K562 (cell line): ENCODE results near the gene HK1. TPM values are rescaled to one million over a fixed set of nuclear protein-coding genes. Genes with fewer than 3 reads are reported as not detected.

ENCODE experiments used
- ATAC-seq: fragments of 200-7000 bp; cut with Tn5 transposase; 3 replicates; pipeline ENCODE4 v1.9.1; 2020; ENCODE audit warnings: moderate library complexity
- BruUV-seq: library from RNA; stranded (reverse); fragments of 400-500 nt; replicated peaks from 2 replicates; lab custom pipeline; 2021; lab: Mats Ljungman, UMichigan
- CTCF ChIA-PET: fragments of 300-600 bp; formaldehyde crosslinking; extraction: SDS; loops from one replicate; lab custom pipeline; 2021; ENCODE audit warnings: low intra/inter-chr PET ratio; lab: Yijun Ruan, JAX
- POLR2A ChIA-PET: fragments of 300-600, 350-650 bp; sonication (Branson Sonifier 250); formaldehyde crosslinking; extraction: SDS; loops from one replicate; lab custom pipeline; 2021; ENCODE audit warnings: antibody characterized with exemption, inconsistent platforms; lab: Yijun Ruan, JAX
- DNase-seq, 4 experiments: peaks; one replicate each; pipeline versions ENCODE4 v3.0.0 to v3.0.0-alpha.2; 2011 to 2018; ENCODE audit warnings: low spot score in 3 of 4, mixed read lengths in 3 of 4; ENCODE audit errors: extremely low read depth in 1 of 4
- FAIRE-seq: peaks from 2 replicates; lab custom pipeline; 2011; peaks lifted over from hg19 to GRCh38; lab: Jason Lieb, UNC
- H2AFZ ChIP-seq: 2 replicates; pipeline ENCODE4 v1.6.0; 2011; ENCODE audit warnings: low read depth, low read length, control low read depth, inconsistent platforms
- H3K27ac ChIP-seq: fragments of 200-600 bp; 3 replicates; pipeline ENCODE4 v1.8.0; 2011; ENCODE audit warnings: low read depth, mild to moderate bottlenecking, control low read depth, inconsistent platforms, low read length, moderate library complexity, mixed read lengths; ENCODE audit errors: extremely low read depth
- H3K27me3 ChIP-seq, 2 experiments: fragments of 300-600 bp in 1 of 2; 2 replicates in 1 of 2; 3 replicates in 1 of 2; pipeline versions ENCODE4 v1.6.0 to v1.8.0; 2011; ENCODE audit warnings: inconsistent platforms in 2 of 2, low read length in 2 of 2, mild to moderate bottlenecking in 1 of 2, mixed read lengths in 1 of 2, moderate library complexity in 1 of 2; ENCODE audit not compliant: control insufficient read depth in 2 of 2, insufficient read depth in 2 of 2
- H3K36me3 ChIP-seq: fragments of 300-600 bp; 3 replicates; pipeline ENCODE4 v1.8.0; 2011; ENCODE audit warnings: mild to moderate bottlenecking, low read length, inconsistent platforms; ENCODE audit not compliant: control insufficient read depth, insufficient read depth
- H3K4me1 ChIP-seq, 2 experiments: fragments of 200-600 bp in 1 of 2; replicated peaks in 1 of 2; 2 replicates in 1 of 2; 3 replicates in 1 of 2; pipeline versions ENCODE4 v1.5.1 to v1.8.0; 2011; ENCODE audit warnings: inconsistent platforms in 2 of 2, low read length in 2 of 2, mild to moderate bottlenecking in 1 of 2, mixed read lengths in 1 of 2, moderate library complexity in 1 of 2; ENCODE audit not compliant: control insufficient read depth in 2 of 2, insufficient read depth in 2 of 2
- H3K4me2 ChIP-seq: 2 replicates; pipeline ENCODE4 v1.6.1; 2011; ENCODE audit warnings: low read length, control low read depth, inconsistent platforms, mixed read lengths; ENCODE audit not compliant: insufficient read depth
- H3K4me3 ChIP-seq: fragments of 200-600 bp; sonication (generic), shearing (Covaris generic); 2 replicates; pipeline ENCODE4 v1.5.1; 2016; ENCODE audit warnings: control low read depth, inconsistent platforms
- H3K79me2 ChIP-seq: fragments of 200-600 bp; 3 replicates; pipeline ENCODE4 v1.8.0; 2011; ENCODE audit warnings: low read length, inconsistent platforms; ENCODE audit not compliant: control insufficient read depth, insufficient read depth
- H3K9ac ChIP-seq, 2 experiments: 2 replicates each; pipeline versions ENCODE4 v1.6.0 to v1.6.1; 2011; ENCODE audit warnings: low read depth in 2 of 2, low read length in 2 of 2, control low read depth in 1 of 2, inconsistent platforms in 1 of 2, mild to moderate bottlenecking in 1 of 2, mixed read lengths in 1 of 2; ENCODE audit not compliant: insufficient read depth in 1 of 2
- H3K9me1 ChIP-seq: one replicate; pipeline ENCODE4 v1.6.0; 2011; ENCODE audit warnings: inconsistent platforms, mild to moderate bottlenecking, low read length, moderate library complexity; ENCODE audit not compliant: control insufficient read depth, insufficient read depth
- H3K9me3 ChIP-seq: replicated peaks from 2 replicates; pipeline ENCODE4 v1.5.1; 2011; ENCODE audit warnings: low read depth, low read length, inconsistent platforms; ENCODE audit not compliant: control insufficient read depth, insufficient read depth
- H4K20me1 ChIP-seq: replicated peaks from 2 replicates; pipeline ENCODE4 v1.6.1; 2011; ENCODE audit warnings: low read length, inconsistent platforms, mixed read lengths; ENCODE audit not compliant: control insufficient read depth, insufficient read depth
- CREM ChIP-seq: IDR thresholded peaks from 2 replicates; pipeline ENCODE4 v1.6.1; 2014; ENCODE audit warnings: antibody characterized with exemption, low read depth
- EZH2 ChIP-seq: IDR thresholded peaks from 2 replicates; pipeline ENCODE4 v1.6.1; 2012; ENCODE audit warnings: low read depth, mild to moderate bottlenecking, inconsistent platforms, low read length, borderline replicate concordance
- MGA ChIP-seq: fragments of 450-650 bp; IDR thresholded peaks from 2 replicates; pipeline ENCODE4 v1.6.1; 2016; ENCODE audit warnings: mild to moderate bottlenecking, moderate library complexity
- NFE2 ChIP-seq: IDR thresholded peaks from 2 replicates; pipeline ENCODE4 v1.6.1; 2014; ENCODE audit warnings: antibody characterized with exemption, low read depth
- RCOR1 ChIP-seq, 2 experiments: IDR thresholded peaks; 2 replicates each; pipeline ENCODE4 v1.6.1; 2012; ENCODE audit warnings: low read depth in 2 of 2, low read length in 2 of 2, borderline replicate concordance in 1 of 2, improper control_type of control experiment in 1 of 2
- SMARCA5 ChIP-seq: fragments of 450-650 bp; IDR thresholded peaks from 2 replicates; pipeline ENCODE4 v1.6.1; 2016
- ZNF263 ChIP-seq: sonication (generic); formaldehyde crosslinking; IDR thresholded peaks from 2 replicates; pipeline ENCODE4 v1.8.0; 2022; ENCODE audit warnings: mild to moderate bottlenecking, missing genetic modification reagents, borderline replicate concordance
- WGBS: fragments of 100-300 bp; shearing (Covaris generic); methylation state at CpG from one replicate; pipeline ENCODE4 v1.1.6; 2016; ENCODE audit warnings: low coverage, mixed read lengths; ENCODE audit not compliant: insufficient coverage; ENCODE audit errors: missing lambda C conversion rate; 5-methylcytosine and 5-hydroxymethylcytosine counted together
- in situ Hi-C: fragments of 300-500 bp; cut with MboI; formaldehyde crosslinking; loops from 4 replicates; pipeline ENCODE4 v1.15.0; 2018; ENCODE audit warnings: inconsistent platforms, mixed read lengths
- intact Hi-C: fragments of 100-400 bp; cut with micrococcal nuclease; formaldehyde crosslinking; loops from 2 replicates; pipeline ENCODE4 v1.14.2; 2022
- polyA plus RNA-seq, 8 experiments: library from polyadenylated mRNA; depleted of rRNA in 4 of 8; stranded (reverse) in 5 of 8; unstranded in 3 of 8; fragments of >200 nt; fragmentation: Nextera tagmentation in 2 of 8; fragmentation: Illumina TruSeq in 1 of 8; extraction: Ambion mirVana in 2 of 8; extraction: Trizol in 1 of 8; gene quantifications; 2 replicates each; pipeline versions ENCODE4 v1.2.1 to v1.2.3, GENCODE V29; 2011 to 2014; ENCODE audit warnings: inconsistent platforms in 1 of 8, missing spikeins in 1 of 8
- total RNA-seq, 7 experiments: library from RNA; depleted of rRNA in 6 of 7; stranded (reverse); fragments of >200 nt in 6 of 7; fragmentation: Illumina TruSeq in 2 of 7; extraction: Trizol in 2 of 7; gene quantifications; 2 replicates each; pipeline versions ENCODE4 v1.2.1 to v1.2.3, GENCODE V29; 2011 to 2021; ENCODE audit warnings: low replicate concordance in 1 of 7

The HK1 gene
- total and polyA plus RNA-seq, 9 of the 15 experiments (the other 6 are each of a cell fraction or from before 2014, with no cell fraction given), result 29.2 to 444 (median 193) TPM

DNA sequence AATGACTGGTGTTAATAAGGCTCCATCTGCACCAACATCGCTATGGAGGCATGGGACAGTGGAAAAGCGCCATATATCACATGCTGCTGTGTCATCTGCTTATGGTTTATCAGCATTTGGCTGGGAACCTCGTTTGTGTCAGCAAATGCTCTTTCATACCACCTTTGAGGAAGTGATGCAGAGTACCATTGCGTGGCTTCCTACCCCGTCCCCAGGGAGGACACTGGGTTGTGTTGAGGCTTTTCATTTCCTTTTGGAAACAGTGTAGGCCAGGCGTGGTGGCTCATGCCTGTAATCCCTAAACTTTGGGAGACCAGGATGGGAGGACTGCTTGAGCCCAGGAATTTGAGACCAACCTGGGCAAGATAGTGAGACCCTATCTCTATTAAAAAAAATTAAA is 131.7 kb downstream of the HK1 start:
- H3K9ac ChIP-seq, result no peak overlapping the region
- WGBS, result 28% methylated on average over 6 of the region's 6 CpGs
- ChIA-PET CTCF (interaction anchor here (3.3 kb wide), 1 partner anchor 98 kb away, joined by 37 read pairs; no protein-coding TSS in a partner anchor), POLR2A (interaction anchor here (0.8 kb wide), 1 partner anchor 226 kb away, joined by 3 read pairs; no protein-coding TSS in a partner anchor)
- no peaks in the 10 kb centered on the region for H3K79me2 ChIP-seq
- no peak for ATAC-seq
- H3K27me3 ChIP-seq, result peaks cover 3 to 14% of the 10 kb centered on the region in 2 experiments; a peak in 4 of 5 replicates
- no peak overlapping the region for H3K27ac ChIP-seq
- peak overlapping the region; percentile 58 for H2AFZ ChIP-seq
- H3K36me3 ChIP-seq, result peaks cover 3% of the 10 kb centered on the region; the same call in 1 of the 3 replicates
- FAIRE-seq, result peak; percentile 79
- H3K4me1 ChIP-seq, result peaks cover 24% of the 10 kb centered on the region in 2 experiments
- H3K4me3 ChIP-seq, result no peak overlapping the region
- H3K4me2 ChIP-seq, result no peak overlapping the region
- peaks cover under 1% of the 10 kb centered on the region for H3K9me1 ChIP-seq
- no peaks in the 10 kb centered on the region for H3K9me3 ChIP-seq
- in situ Hi-C loops, result loop anchor here (5.0 kb wide), 1 partner anchor 393 kb away; no protein-coding TSS in a partner anchor
- peak in 2 of 4 experiments; percentile 48 to 69 for DNase-seq
- intact Hi-C loops, result loop anchor here (5.0 kb wide), 3 partner anchors 318 to 423 kb away; partner anchors contain the start of gene KIFBP
- BruUV-seq, result no TSS peak
- H4K20me1 ChIP-seq, result 0 out of 2 replicates have a peak, but pooled peaks cover under 1% of the 10 kb centered on the region
- TF ChIP-seq ZNF263 (CRISPR knock-in tag) (no peak), CREM (peak; percentile 19; the same call in 1 of the 2 replicates), MGA (peak; percentile 7; the same call in 1 of the 2 replicates), SMARCA5 (0 out of 2 replicates have a peak, but pooled peaks have one; percentile 24), EZH2 (no peak), RCOR1 (IDR thresholded peaks at IDR 0.05; ENCODE audit: borderline replicate concordance in 1 of 2, low read depth in 2 of 2, low read length in 2 of 2) (peak in 1 of 2 experiments; percentile 65; a peak in 2 of 4 replicates), NFE2 (peak; percentile 84)
